Measurements from ENCODE around the gene PRPF19.

PRPF19 gene

GRCh38 chr11:60921259-60921658 is 14.9 kb upstream of the PRPF19 start:
- TF ChIP-seq, protein P1, sequence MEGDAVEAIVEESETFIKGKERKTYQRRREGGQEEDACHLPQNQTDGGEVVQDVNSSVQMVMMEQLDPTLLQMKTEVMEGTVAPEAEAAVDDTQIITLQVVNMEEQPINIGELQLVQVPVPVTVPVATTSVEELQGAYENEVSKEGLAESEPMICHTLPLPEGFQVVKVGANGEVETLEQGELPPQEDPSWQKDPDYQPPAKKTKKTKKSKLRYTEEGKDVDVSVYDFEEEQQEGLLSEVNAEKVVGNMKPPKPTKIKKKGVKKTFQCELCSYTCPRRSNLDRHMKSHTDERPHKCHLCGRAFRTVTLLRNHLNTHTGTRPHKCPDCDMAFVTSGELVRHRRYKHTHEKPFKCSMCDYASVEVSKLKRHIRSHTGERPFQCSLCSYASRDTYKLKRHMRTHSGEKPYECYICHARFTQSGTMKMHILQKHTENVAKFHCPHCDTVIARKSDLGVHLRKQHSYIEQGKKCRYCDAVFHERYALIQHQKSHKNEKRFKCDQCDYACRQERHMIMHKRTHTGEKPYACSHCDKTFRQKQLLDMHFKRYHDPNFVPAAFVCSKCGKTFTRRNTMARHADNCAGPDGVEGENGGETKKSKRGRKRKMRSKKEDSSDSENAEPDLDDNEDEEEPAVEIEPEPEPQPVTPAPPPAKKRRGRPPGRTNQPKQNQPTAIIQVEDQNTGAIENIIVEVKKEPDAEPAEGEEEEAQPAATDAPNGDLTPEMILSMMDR (IDR thresholded peaks at IDR 0.05; ENCODE audit: extremely low read depth, insufficient read depth, missing control alignments), result no peak
- DNase-seq (ENCODE audit: low spot score), result no peak
- in situ Hi-C loops (cut with MboI; ENCODE audit: low pct_unique_long_range_greater_than_20kb, low sequenced_read_pairs, unreplicated experiment), result no loop called here

GRCh38 chr11:60919956-60920355 is 13.6 kb upstream of the PRPF19 start:
- no peak for DNase-seq (ENCODE audit: low spot score)
- TF ChIP-seq, protein P1 (IDR thresholded peaks at IDR 0.05; ENCODE audit: extremely low read depth, insufficient read depth, missing control alignments), result no peak
- in situ Hi-C loops (cut with MboI; ENCODE audit: low pct_unique_long_range_greater_than_20kb, low sequenced_read_pairs, unreplicated experiment), result no loop called here

DNA sequence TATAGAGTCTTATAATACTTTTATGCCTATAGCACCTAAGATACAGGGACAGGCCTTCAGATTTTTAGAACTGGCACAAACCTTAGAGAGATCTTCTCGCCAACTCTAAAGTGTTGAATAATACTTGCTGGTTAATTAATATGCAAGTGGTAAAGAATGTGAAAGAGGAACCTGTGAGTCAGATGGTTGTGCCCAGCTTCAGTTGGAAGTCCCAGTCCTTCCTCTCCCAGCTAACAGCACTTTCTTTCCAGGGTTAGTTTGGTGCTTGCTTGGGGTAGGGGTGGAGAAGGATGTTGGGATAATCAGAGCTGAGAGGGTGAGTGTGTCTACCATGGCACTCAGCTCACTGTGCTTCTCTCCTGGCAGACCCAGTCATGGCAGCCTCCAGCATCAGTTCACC is 12.9 kb upstream of the PRPF19 start:
- DNase-seq (ENCODE audit: low spot score), result no peak
- TF ChIP-seq, protein P1 (IDR thresholded peaks at IDR 0.05; ENCODE audit: extremely low read depth, insufficient read depth, missing control alignments), result no peak
- in situ Hi-C loops (cut with MboI; ENCODE audit: low pct_unique_long_range_greater_than_20kb, low sequenced_read_pairs, unreplicated experiment), result no loop called here

DNA sequence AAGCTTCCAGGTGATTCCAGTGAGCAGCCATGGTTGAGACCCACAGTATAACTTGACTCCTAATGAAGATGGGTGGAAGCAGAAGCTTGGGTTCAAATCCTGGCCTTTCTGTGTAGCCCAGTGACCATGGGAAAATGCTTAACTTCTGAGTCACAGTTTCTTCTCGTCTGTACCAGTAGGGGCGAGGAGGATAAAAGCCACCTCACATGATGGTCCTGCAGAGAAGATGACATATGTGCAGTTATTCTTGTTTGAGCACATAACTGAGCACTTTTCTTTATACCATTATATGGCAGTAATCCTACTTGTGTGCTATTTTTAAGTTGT is 12.5 kb upstream of the PRPF19 start:
- in situ Hi-C loops (cut with MboI; ENCODE audit: low pct_unique_long_range_greater_than_20kb, low sequenced_read_pairs, unreplicated experiment), result no loop called here
- no peak for DNase-seq (ENCODE audit: low spot score)
- TF ChIP-seq, protein P1 (IDR thresholded peaks at IDR 0.05; ENCODE audit: extremely low read depth, insufficient read depth, missing control alignments), result no peak

- no peak for DNase-seq (ENCODE audit: low spot score)
- in situ Hi-C loops (cut with MboI; ENCODE audit: low pct_unique_long_range_greater_than_20kb, low sequenced_read_pairs, unreplicated experiment), result no loop called here
Observed at GRCh38 chr11:60918251-60918938, 12.0 kb upstream of the PRPF19 start.

DNA sequence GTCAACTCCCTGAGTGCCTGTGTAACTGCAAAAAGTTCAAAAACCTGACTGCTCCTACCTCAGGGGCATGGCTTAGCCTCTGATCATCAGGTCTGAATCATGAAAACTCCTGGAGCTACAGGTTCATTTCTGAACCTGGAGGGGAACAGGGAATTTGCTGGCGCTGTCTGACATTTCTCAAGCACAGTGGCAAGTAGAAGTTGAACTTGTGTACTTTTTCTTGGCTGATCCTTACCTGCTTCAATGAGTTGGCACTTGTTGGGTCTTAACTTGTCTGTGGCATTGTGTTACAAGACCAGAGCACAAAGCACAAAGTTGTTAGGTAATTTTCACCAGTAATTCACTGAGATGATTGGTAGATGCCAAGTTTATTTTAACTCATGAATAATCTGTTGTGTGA is 10.9 kb upstream of the PRPF19 start:
- no peak for DNase-seq (ENCODE audit: low spot score)
- TF ChIP-seq, protein P1 (IDR thresholded peaks at IDR 0.05; ENCODE audit: extremely low read depth, insufficient read depth, missing control alignments), result no peak
- in situ Hi-C loops (cut with MboI; ENCODE audit: low pct_unique_long_range_greater_than_20kb, low sequenced_read_pairs, unreplicated experiment), result no loop called here

More at GRCh38 chr11:60918251-60918938, 12.0 kb upstream of the PRPF19 start:
- TF ChIP-seq, protein P1 (IDR thresholded peaks at IDR 0.05; ENCODE audit: extremely low read depth, insufficient read depth, missing control alignments), result no peak

All from GM13977 (cell line).